ENCODE measurements around the gene ANKDD1B. TPM values are rescaled to one million over a fixed set of nuclear protein-coding genes. Genes with fewer than 3 reads are reported as not detected.

ANKDD1B gene
- total RNA-seq, 2 experiments from 2014 or later = 0.21 TPM; not detected in 1

DNA sequence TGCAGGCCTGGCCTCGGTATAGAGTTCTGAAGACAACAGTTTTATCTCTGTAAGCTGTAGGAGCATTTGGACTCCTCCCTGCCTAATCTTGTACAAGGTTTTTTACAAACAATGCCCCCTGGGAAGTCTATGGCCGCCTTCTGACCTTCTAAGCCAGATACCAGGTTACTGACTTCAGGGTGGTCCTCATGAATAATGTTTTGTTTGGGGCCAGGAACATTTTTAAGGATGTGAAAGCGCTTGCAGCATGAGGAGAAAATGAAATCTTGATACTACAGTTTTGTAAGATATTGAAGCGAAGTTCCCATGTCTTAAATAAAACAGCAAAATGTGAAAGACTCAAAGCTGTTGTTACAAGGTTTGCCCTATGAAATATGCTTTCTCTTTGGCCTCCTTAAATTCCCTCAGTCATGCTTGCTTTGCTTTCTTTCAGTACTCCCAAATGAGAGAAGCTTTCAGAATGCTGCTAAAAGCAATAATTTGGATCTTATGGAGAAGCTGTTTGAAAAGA is 5.2 kb downstream of the ANKDD1B start:
- ATAC-seq (no peak), DNase-seq (no peak)
- H3K27ac Mint-ChIP-seq = no peak overlapping the region
- H3K4me3 Mint-ChIP-seq = no peak overlapping the region
- H3K9me3 Mint-ChIP-seq (ENCODE audit: low read depth) = no peaks in the 10 kb centered on the region
- ChIA-PET CTCF (interaction anchor here (1.0 to 1.1 kb wide), 2 partner anchors 65 to 134 kb away, joined by 3 read pairs; no protein-coding TSS in a partner anchor), POLR2A (no interaction called here)
- H3K36me3 Mint-ChIP-seq (ENCODE audit: low read depth) = no peaks in the 10 kb centered on the region
- H3K27me3 Mint-ChIP-seq = peaks cover 2% of the 10 kb centered on the region
- intact Hi-C loops (cut with DNase I, micrococcal nuclease) = no loop called here
- H3K4me1 Mint-ChIP-seq = no peaks in the 10 kb centered on the region

DNA sequence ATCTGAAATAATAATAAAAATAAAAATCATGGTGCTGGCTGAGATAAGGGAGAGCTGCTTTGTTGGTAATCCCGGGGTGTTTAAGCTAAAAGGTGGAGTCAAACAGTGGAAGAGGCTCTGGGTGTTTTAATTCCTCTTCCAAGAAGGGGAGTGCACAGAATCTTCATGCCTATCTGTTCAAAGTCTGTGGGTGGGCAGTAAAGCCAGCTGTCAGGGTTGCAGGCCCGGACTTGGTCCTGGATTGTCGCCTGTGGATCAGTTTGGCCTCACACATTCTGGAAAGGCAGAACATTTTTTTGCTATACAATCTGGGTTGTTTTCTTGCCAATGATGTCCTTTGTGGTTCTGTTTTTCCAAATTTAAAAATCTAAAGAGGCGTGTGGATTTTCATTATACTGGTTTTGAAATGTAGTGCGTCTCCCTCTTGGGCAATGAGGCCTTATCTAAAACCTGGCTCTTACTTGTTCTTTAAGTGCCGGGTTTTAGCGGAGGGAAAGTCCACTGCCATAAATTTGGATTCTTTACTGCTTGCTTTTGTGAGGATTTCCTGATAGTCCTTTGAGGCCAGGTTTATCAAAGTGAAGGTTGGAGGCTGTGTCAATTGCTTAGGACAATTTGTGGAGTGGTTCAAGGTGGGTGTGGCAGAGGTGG is 5.8 kb downstream of the ANKDD1B start:
- no peak overlapping the region for H3K27ac Mint-ChIP-seq
- H3K9me3 Mint-ChIP-seq (ENCODE audit: low read depth) = no peaks in the 10 kb centered on the region
- H3K27me3 Mint-ChIP-seq = peaks cover 2% of the 10 kb centered on the region
- no peak overlapping the region for H3K4me3 Mint-ChIP-seq
- no peaks in the 10 kb centered on the region for H3K36me3 Mint-ChIP-seq (ENCODE audit: low read depth)
- CTCF ChIA-PET = interaction anchor here (0.6 to 1.1 kb wide), 3 partner anchors 14 to 134 kb away, joined by 3 read pairs; no protein-coding TSS in a partner anchor
- no peak for DNase-seq
- ATAC-seq = no peak
- POLR2A ChIA-PET = no interaction called here
- H3K4me1 Mint-ChIP-seq = no peaks in the 10 kb centered on the region
- intact Hi-C loops (cut with DNase I, micrococcal nuclease) = no loop called here

DNA sequence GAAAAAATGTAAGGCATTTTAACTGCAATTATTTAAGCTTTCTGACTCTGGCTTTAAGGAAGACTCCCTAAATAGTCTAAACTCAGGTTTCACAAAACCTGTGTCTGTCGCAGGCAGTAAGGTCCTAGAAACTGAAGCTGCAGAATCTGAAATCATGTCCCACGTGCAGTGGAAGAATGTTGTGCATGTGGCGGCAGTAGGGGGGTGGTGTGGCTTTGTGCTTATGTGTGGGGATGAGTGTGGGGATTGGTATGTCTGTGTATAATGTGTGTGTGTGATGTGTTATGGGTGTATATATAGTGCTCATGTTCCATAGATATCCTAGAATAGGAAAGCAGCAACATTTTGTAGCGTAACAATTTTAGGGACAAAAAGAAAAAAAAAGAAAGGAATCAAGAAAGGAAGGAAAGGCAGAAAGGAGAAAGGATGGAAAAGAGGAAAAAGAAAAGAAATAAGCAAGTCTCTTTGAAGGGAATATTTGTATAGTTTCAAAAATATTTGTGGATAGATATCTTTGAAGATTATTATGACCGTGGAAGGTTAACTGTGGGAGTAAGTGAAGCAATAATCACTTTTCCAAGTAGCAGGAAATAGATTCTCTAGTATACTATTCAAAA is 6.6 kb downstream of the ANKDD1B start:
- no peaks in the 10 kb centered on the region for H3K36me3 Mint-ChIP-seq (ENCODE audit: low read depth)
- no peak for ATAC-seq
- intact Hi-C loops (cut with DNase I, micrococcal nuclease) = no loop called here
- H3K9me3 Mint-ChIP-seq (ENCODE audit: low read depth) = no peaks in the 10 kb centered on the region
- H3K27me3 Mint-ChIP-seq = peaks cover 2% of the 10 kb centered on the region
- H3K4me3 Mint-ChIP-seq = no peak overlapping the region
- no peaks in the 10 kb centered on the region for H3K4me1 Mint-ChIP-seq
- no peak for DNase-seq
- CTCF ChIA-PET = no interaction called here
- no peak overlapping the region for H3K27ac Mint-ChIP-seq
- POLR2A ChIA-PET = no interaction called here

DNA sequence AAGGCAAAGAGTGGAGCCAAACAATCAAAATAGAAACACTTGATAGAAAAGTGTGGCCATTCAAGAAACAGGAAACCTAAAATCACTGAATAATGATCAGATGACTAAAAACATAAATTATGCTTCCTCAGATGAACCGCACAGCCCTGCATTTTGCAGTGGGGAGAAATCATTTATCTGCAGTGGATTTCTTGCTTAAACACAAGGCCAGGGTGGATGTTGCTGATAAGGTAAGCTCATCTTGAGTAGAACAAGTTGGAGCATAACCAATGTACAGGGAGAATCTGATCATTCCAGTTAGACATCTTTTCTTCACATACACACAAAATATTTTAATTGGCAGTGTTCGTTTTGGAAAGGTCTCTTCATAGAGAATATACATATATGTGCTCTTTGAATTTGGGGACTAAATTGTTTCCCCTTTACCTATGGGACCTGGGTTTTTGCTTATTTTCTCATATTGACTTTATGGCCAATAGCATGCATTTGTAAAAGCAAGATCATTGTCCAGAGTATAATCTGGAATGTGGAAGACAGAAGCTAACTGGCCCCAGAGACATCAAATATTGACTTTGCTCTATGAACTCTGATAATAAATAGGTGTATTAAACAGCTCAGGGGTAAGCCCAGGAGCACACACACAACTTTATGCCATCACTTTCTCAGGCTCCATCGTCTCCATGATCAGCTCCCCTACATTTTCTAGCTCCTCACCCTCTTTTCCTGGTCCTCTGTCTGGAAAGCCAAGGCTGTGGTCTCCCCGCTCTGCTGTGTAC is 9.1 kb downstream of the ANKDD1B start:
- Mint-ChIP-seq H3K27ac (no peak overlapping the region), H3K9me3 (ENCODE audit: low read depth) (no peaks in the 10 kb centered on the region), H3K27me3 (no peaks in the 10 kb centered on the region), H3K4me3 (no peak overlapping the region), H3K4me1 (no peaks in the 10 kb centered on the region), H3K36me3 (ENCODE audit: low read depth) (no peaks in the 10 kb centered on the region)
- CTCF ChIA-PET = interaction anchor here (1.1 kb wide), 1 partner anchor 10 kb away, joined by 5 read pairs; no protein-coding TSS in a partner anchor
- ATAC-seq = no peak
- no peak for DNase-seq
- POLR2A ChIA-PET = no interaction called here
- intact Hi-C loops (cut with DNase I, micrococcal nuclease) = no loop called here

DNA sequence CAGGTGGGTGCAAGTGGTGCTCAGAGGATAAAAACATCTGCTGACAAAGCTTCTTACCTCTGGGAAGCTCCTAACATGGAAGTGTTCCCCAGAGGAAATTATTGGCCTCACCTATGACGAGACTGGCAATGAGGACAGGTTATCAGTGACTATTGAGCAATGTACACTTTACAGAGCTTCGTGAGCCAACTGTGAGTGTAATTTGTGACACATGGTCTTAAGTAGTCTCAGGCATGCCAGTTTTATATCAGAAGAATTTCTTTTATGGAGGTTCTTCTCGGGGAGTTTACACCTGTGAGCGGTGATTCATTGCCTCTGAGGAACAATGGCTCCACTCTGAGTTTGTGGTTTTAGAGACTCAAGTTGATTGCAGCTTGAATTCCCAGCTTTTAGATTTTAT is 11.3 kb downstream of the ANKDD1B start:
- no peaks in the 10 kb centered on the region for H3K9me3 Mint-ChIP-seq (ENCODE audit: low read depth)
- H3K36me3 Mint-ChIP-seq (ENCODE audit: low read depth) = no peaks in the 10 kb centered on the region
- no peaks in the 10 kb centered on the region for H3K27me3 Mint-ChIP-seq
- POLR2A ChIA-PET = no interaction called here
- intact Hi-C loops (cut with DNase I, micrococcal nuclease) = no loop called here
- H3K4me3 Mint-ChIP-seq = no peak overlapping the region
- DNase-seq = no peak
- no peaks in the 10 kb centered on the region for H3K4me1 Mint-ChIP-seq
- ATAC-seq = no peak
- CTCF ChIA-PET = no interaction called here
- no peak overlapping the region for H3K27ac Mint-ChIP-seq

DNA sequence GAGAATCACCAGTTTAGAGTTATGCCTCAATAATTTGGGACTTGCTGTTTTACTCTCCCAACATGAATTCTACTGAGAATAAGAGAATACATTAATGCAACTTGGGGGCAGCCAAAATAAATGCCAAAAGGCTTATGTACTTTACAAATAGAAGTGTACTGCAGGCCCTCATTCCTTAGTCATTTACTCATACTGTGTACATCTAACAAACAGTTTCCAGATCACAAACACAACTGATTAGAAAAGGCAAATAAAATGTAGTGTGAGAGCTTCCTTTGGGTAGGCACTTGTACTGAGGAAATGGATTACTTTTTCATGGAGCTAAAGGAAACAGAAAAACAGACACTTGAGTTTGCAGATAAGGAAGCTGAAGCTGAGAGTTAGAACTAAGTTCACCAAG is 12.6 kb downstream of the ANKDD1B start:
- no peaks in the 10 kb centered on the region for H3K9me3 Mint-ChIP-seq (ENCODE audit: low read depth)
- POLR2A ChIA-PET = no interaction called here
- no peaks in the 10 kb centered on the region for H3K4me1 Mint-ChIP-seq

DNA sequence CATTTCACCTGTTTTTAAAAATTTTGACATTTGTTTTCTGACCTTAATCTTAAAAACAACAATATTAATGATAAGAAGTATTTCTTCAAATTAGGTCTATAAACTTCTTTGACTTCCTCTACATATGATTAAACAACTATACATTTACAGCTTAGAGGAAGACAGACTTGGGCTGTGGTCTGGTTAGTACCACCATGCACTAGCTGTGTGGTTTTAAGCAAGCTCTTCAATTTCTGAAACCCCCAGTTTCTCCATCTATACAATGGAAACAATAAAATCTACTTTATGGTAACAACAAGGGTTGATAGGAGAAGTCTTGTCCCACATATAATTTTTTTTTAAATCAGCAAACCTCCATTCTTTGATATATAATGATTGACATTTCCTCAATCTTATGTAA is 15.7 kb downstream of the ANKDD1B start:
- no peaks in the 10 kb centered on the region for H3K27me3 Mint-ChIP-seq
- intact Hi-C loops (cut with DNase I, micrococcal nuclease) = no loop called here
- H3K36me3 Mint-ChIP-seq (ENCODE audit: low read depth) = no peaks in the 10 kb centered on the region
- DNase-seq (no peak), ATAC-seq (no peak)
- ChIA-PET CTCF (no interaction called here), POLR2A (no interaction called here)
- no peak overlapping the region for H3K4me3 Mint-ChIP-seq
- H3K4me1 Mint-ChIP-seq = no peaks in the 10 kb centered on the region
- no peaks in the 10 kb centered on the region for H3K9me3 Mint-ChIP-seq (ENCODE audit: low read depth)
- H3K27ac Mint-ChIP-seq = no peak overlapping the region

More for the DNA sequence above, 12.6 kb downstream of the ANKDD1B start:
- H3K36me3 Mint-ChIP-seq (ENCODE audit: low read depth) = no peaks in the 10 kb centered on the region
- ATAC-seq = no peak
- no peak overlapping the region for H3K4me3 Mint-ChIP-seq
- H3K27me3 Mint-ChIP-seq = no peaks in the 10 kb centered on the region
- DNase-seq = no peak
- no peak overlapping the region for H3K27ac Mint-ChIP-seq
- intact Hi-C loops (cut with DNase I, micrococcal nuclease) = no loop called here
- CTCF ChIA-PET = no interaction called here

DNA sequence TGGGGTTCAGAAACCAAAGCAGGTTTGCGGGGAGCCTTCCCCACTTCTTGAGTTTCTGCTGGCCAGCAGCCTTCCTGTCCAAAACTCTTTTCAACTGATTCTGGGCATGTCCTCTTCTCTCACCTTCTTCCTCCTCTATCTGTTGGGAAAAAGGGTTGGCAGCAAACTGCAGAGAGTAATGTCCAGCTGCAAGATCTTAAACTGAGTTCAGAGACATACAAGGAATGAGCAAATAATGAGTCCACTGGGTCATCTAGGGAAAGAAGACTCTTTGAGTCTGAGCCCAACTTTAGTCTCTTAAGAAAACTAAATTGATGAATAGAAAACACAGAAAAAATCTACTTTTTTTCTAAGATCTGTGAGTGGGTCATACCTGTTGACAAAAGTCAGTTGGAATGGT is 16.5 kb downstream of the ANKDD1B start:
- DNase-seq (no peak), ATAC-seq (no peak)
- ChIA-PET CTCF (no interaction called here), POLR2A (no interaction called here)
- intact Hi-C loops (cut with DNase I, micrococcal nuclease) = no loop called here
- no peak overlapping the region for H3K4me3 Mint-ChIP-seq
- H3K9me3 Mint-ChIP-seq (ENCODE audit: low read depth) = no peaks in the 10 kb centered on the region
- H3K36me3 Mint-ChIP-seq (ENCODE audit: low read depth) = no peaks in the 10 kb centered on the region
- no peaks in the 10 kb centered on the region for H3K4me1 Mint-ChIP-seq
- no peaks in the 10 kb centered on the region for H3K27me3 Mint-ChIP-seq
- H3K27ac Mint-ChIP-seq = no peak overlapping the region

DNA sequence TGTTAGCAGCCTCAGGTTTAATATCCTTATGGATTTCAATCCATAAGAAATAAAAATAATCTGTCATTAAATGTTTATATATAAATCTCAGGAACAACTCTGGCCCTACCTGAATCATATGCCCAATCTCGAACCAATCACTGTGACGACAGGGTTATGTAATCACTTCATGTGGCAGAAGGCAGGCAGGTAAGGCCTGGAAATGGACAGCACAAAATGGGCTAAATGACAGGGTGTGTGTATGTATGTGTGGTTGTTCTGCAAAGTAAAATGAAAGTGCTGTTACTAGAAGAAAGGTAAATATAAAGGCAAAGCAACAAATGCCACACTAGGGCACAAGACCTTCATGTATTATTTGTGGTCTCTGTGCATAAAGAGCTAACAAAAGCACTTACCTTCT is 19.6 kb downstream of the ANKDD1B start:
- Mint-ChIP-seq H3K4me3 (no peak overlapping the region), H3K27ac (no peak overlapping the region), H3K4me1 (peaks cover 2% of the 10 kb centered on the region), H3K36me3 (ENCODE audit: low read depth) (peaks cover 3% of the 10 kb centered on the region), H3K27me3 (no peaks in the 10 kb centered on the region), H3K9me3 (ENCODE audit: low read depth) (peaks cover 7% of the 10 kb centered on the region)
- intact Hi-C loops (cut with DNase I, micrococcal nuclease) = no loop called here
- ATAC-seq (no peak), DNase-seq (no peak)
- ChIA-PET CTCF (interaction anchor here (1.8 kb wide), 1 partner anchor 10 kb away, joined by 5 read pairs; no protein-coding TSS in a partner anchor), POLR2A (no interaction called here)

DNA sequence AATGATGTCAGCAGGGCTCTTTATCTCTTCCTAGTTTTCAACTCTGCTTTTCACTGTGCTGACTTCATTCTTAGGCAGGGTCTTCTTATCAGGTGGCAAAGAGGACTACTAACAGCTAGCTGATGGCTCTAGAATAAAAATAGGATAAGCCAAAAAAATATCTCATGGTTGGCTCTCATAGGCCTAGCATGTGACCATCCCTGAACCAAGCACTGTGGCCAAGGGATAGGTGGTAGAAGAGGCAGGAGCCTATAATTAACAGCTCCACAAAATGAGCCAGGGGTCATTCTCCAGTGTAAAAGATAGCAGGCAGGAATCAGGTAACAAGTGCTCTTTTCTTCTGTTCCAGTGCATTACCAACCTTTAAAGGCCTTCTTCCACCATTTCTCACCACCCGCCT is 21.1 kb downstream of the ANKDD1B start:
- peaks cover 3% of the 10 kb centered on the region for H3K27me3 Mint-ChIP-seq
- no peak for DNase-seq
- ChIA-PET CTCF (no interaction called here), POLR2A (no interaction called here)
- peaks cover 3% of the 10 kb centered on the region for H3K36me3 Mint-ChIP-seq (ENCODE audit: low read depth)
- peaks cover 7% of the 10 kb centered on the region for H3K9me3 Mint-ChIP-seq (ENCODE audit: low read depth)
- intact Hi-C loops (cut with DNase I, micrococcal nuclease) = no loop called here
- H3K4me1 Mint-ChIP-seq = peaks cover 2% of the 10 kb centered on the region
- H3K4me3 Mint-ChIP-seq = no peak overlapping the region
- no peak overlapping the region for H3K27ac Mint-ChIP-seq
- no peak for ATAC-seq

DNA sequence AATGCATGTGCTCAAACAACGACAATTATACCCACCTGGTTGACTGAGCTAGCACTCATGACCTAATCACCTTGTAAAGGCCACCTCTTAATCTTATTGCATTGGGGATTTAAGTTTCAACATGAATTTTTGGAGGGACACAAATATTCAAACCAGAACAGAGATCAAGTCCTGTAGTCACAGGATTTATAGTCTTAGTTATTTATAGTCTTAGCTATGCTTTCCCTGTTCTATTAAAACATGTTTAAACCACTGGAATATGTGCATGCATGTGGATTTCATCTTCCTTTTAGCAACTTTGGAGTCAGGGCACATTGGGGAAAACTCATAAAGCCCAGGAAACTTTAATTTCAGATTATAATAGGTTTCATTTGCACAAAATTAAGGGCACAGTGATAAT is 26.7 kb downstream of the ANKDD1B start:
- intact Hi-C loops (cut with DNase I, micrococcal nuclease) = no loop called here

More for the DNA sequence above, 26.7 kb downstream of the ANKDD1B start:
- Mint-ChIP-seq H3K36me3 (ENCODE audit: low read depth) (peaks cover 3% of the 10 kb centered on the region), H3K4me1 (peaks cover 2% of the 10 kb centered on the region), H3K9me3 (ENCODE audit: low read depth) (peaks cover 7% of the 10 kb centered on the region), H3K4me3 (no peak overlapping the region), H3K27me3 (peaks cover 3% of the 10 kb centered on the region), H3K27ac (no peak overlapping the region)
- ATAC-seq = no peak
- no peak for DNase-seq
- POLR2A ChIA-PET = no interaction called here
- CTCF ChIA-PET = no interaction called here
